Endothelial cell of umbilical vein (primary cell): ENCODE measurements around the gene KLHDC4. TPM values are rescaled to one million over a fixed set of nuclear protein-coding genes. Genes with fewer than 3 reads are reported as not detected.

Source experiments
- BruUV-seq: library from RNA; stranded (reverse); fragments of 400-500 nt; replicated peaks from 2 replicates; lab custom pipeline; 2021; lab: Mats Ljungman, UMichigan
- CTCF ChIA-PET: fragments of 300-600, 350-600 bp; sonication (Branson Sonifier 250); formaldehyde crosslinking; loops from one replicate; lab custom pipeline; 2021; ENCODE audit warnings: antibody characterized with exemption, inconsistent platforms; lab: Charles Lee
- POLR2A ChIA-PET: fragments of 300-600, 350-600 bp; sonication (Branson Sonifier 250); formaldehyde crosslinking; loops from one replicate; lab custom pipeline; 2021; ENCODE audit warnings: antibody characterized with exemption, inconsistent platforms; lab: Charles Lee
- DNase-seq: peaks from one replicate; pipeline ENCODE4 v3.0.0-alpha.2; 2011; ENCODE audit warnings: low read depth, low spot score
- FAIRE-seq: peaks from 2 replicates; lab custom pipeline; 2011; peaks lifted over from hg19 to GRCh38; lab: Jason Lieb, UNC
- H2AFZ ChIP-seq: 2 replicates; pipeline ENCODE4 v1.6.0; 2012; ENCODE audit warnings: low read depth, low read length, control low read depth, inconsistent platforms
- H3K27ac ChIP-seq: 2 replicates; pipeline ENCODE4 v1.5.1; 2011; ENCODE audit warnings: low read depth, mild to moderate bottlenecking, control low read depth, low read length, moderate library complexity; ENCODE audit not compliant: insufficient read depth
- H3K27me3 ChIP-seq, 2 experiments: 2 replicates each; pipeline versions ENCODE4 v1.6.0 to v1.6.1; 2011; ENCODE audit warnings: low read length in 2 of 2, mixed read lengths in 1 of 2; ENCODE audit not compliant: control insufficient read depth in 2 of 2, insufficient read depth in 2 of 2
- H3K36me3 ChIP-seq, 2 experiments: 2 replicates in 1 of 2; 3 replicates in 1 of 2; pipeline ENCODE4 v1.5.1; 2011; ENCODE audit warnings: low read length in 2 of 2, mild to moderate bottlenecking in 1 of 2, moderate library complexity in 1 of 2; ENCODE audit not compliant: control insufficient read depth in 2 of 2, insufficient read depth in 2 of 2; ENCODE audit errors: extremely low read depth in 1 of 2
- H3K4me1 ChIP-seq: 3 replicates; pipeline ENCODE4 v1.5.1; 2011; ENCODE audit warnings: mild to moderate bottlenecking, low read length; ENCODE audit not compliant: control insufficient read depth, insufficient read depth; ENCODE audit errors: extremely low read depth
- H3K4me2 ChIP-seq: 2 replicates; pipeline ENCODE4 v1.6.1; 2011; ENCODE audit warnings: low read length, control low read depth, mixed read lengths; ENCODE audit not compliant: insufficient read depth
- H3K4me3 ChIP-seq, 3 experiments: fragments of 200-600 bp in 1 of 3; sonication (generic), shearing (Covaris generic) in 1 of 3; replicated peaks in 1 of 3; 2 replicates each; pipeline ENCODE4 v1.5.1; 2011 to 2016; ENCODE audit warnings: control low read depth in 3 of 3, low read length in 3 of 3, mild to moderate bottlenecking in 2 of 3, inconsistent platforms in 1 of 3, low read depth in 1 of 3, moderate library complexity in 1 of 3; ENCODE audit not compliant: insufficient read depth in 1 of 3
- H3K79me2 ChIP-seq: 2 replicates; pipeline ENCODE4 v1.6.0; 2012; ENCODE audit warnings: low read length, inconsistent platforms; ENCODE audit not compliant: control insufficient read depth, insufficient read depth
- H3K9ac ChIP-seq: replicated peaks from 2 replicates; pipeline ENCODE3; 2011; ENCODE audit warnings: low read length, control low read depth; ENCODE audit not compliant: insufficient read depth; ENCODE audit errors: extremely low read depth
- H3K9me1 ChIP-seq: replicated peaks from 3 replicates; pipeline ENCODE4 v1.6.0; 2011; ENCODE audit warnings: mild to moderate bottlenecking, low read length; ENCODE audit not compliant: control insufficient read depth, insufficient read depth; ENCODE audit errors: extremely low read depth
- H3K9me3 ChIP-seq: replicated peaks from 2 replicates; pipeline ENCODE4 v1.5.1; 2012; ENCODE audit warnings: low read length, inconsistent platforms; ENCODE audit not compliant: control insufficient read depth, insufficient read depth
- H4K20me1 ChIP-seq: replicated peaks from 2 replicates; pipeline ENCODE3; 2011; ENCODE audit warnings: mild to moderate bottlenecking, low read length; ENCODE audit not compliant: control insufficient read depth, insufficient read depth; ENCODE audit errors: extremely low read depth
- CTCF ChIP-seq, 2 donors: IDR thresholded peaks; 1 replicate in 1 of 2; 2 replicates in 1 of 2; pipeline ENCODE4 v1.5.1; 2011; ENCODE audit warnings: low read length in 2 of 2, mild to moderate bottlenecking in 2 of 2, moderate library complexity in 2 of 2, control low read depth in 1 of 2, inconsistent platforms in 1 of 2, low read depth in 1 of 2; ENCODE audit not compliant: insufficient read depth in 1 of 2; ENCODE audit errors: extremely low read depth in 1 of 2
- EZH2 ChIP-seq: IDR thresholded peaks from 2 replicates; pipeline ENCODE4 v1.6.1; 2012; ENCODE audit warnings: borderline replicate concordance, low read depth, mild to moderate bottlenecking, moderate library complexity, low read length, inconsistent platforms; ENCODE audit not compliant: severe bottlenecking
- FOS ChIP-seq: IDR thresholded peaks from 2 replicates; pipeline ENCODE4 v1.6.1; 2011; ENCODE audit warnings: mild to moderate bottlenecking, low read length, moderate library complexity, borderline replicate concordance; ENCODE audit not compliant: insufficient read depth
- GATA2 ChIP-seq: IDR thresholded peaks from 2 replicates; pipeline ENCODE4 v1.7.0; 2011; ENCODE audit warnings: low read depth, mild to moderate bottlenecking, moderate library complexity, mixed read lengths, low read length; ENCODE audit not compliant: insufficient read length, insufficient read depth
- JUN ChIP-seq: IDR thresholded peaks from 2 replicates; pipeline ENCODE4 v1.6.1; 2011; ENCODE audit warnings: borderline replicate concordance, low read depth; ENCODE audit not compliant: insufficient read length, insufficient read depth
- MYC ChIP-seq: IDR thresholded peaks from one replicate; pipeline ENCODE4 v1.6.1; 2011; ENCODE audit warnings: mild to moderate bottlenecking, low read depth, low read length
- POLR2A ChIP-seq: IDR thresholded peaks from 2 replicates; pipeline ENCODE4 v1.6.1; 2012; ENCODE audit warnings: low read depth, mild to moderate bottlenecking, control low read depth, low read length
- POLR2AphosphoS5 ChIP-seq: IDR thresholded peaks from 2 replicates; pipeline ENCODE4 v1.6.1; 2012; ENCODE audit warnings: low read depth, mild to moderate bottlenecking, control low read depth, low read length, moderate library complexity; ENCODE audit not compliant: insufficient read depth
- dilution Hi-C: fragments of 300-500 bp; cut with MboI; formaldehyde crosslinking; loops from one replicate; pipeline ENCODE4 v1.15.0; 2019; ENCODE audit warnings: low sequenced_read_pairs; ENCODE audit not compliant: extremely low pct_ligation_motif_present
- intact Hi-C: fragments of 100-400 bp; cut with micrococcal nuclease; formaldehyde crosslinking; loops from one replicate; pipeline ENCODE4 v1.10.0; 2022
- polyA plus RNA-seq, 4 experiments: library from polyadenylated mRNA; depleted of rRNA in 3 of 4; stranded (reverse) in 3 of 4; unstranded in 1 of 4; fragments of >200 nt; gene quantifications; 2 replicates each; pipeline versions ENCODE4 v1.2.1 to v1.2.3, GENCODE V29; 2011 to 2012; ENCODE audit warnings: missing spikeins in 1 of 4
- total RNA-seq: library from RNA; stranded (reverse); gene quantifications from 2 replicates; pipeline ENCODE4 v1.2.3, GENCODE V29; 2021
- TF ChIP-seq, protein P1 (sequence below): IDR thresholded peaks from 2 replicates; pipeline ENCODE4 v1.6.1; 2011; ENCODE audit not compliant: insufficient read depth, insufficient read length

KLHDC4 gene
- total and polyA plus RNA-seq, 2 donors (not counting 3 experiments of a cell fraction or from before 2014, with no cell fraction given): 24.7 to 46.2 TPM

DNA sequence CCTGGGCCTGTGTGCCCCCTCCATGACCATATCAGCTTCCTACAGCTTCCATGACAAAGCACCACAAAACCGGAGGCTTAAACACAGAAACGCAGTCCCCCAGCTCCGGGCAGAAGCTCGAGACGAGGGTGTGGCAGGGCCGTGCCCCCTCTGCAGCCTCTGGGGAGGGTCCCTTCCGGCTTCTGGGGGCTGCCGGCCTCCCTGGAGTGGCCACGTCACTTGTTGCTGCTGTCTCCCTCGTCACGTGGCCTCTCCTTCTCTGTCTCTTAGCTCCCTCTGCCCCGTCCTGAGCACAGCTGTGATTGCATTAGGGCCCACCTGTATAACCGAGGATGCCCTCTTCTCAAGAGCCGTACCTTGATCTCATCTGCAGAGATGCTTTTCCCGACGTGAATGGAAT lies 98.9 kb downstream of the KLHDC4 start:
- no peaks in the 10 kb centered on the region for H3K79me2 ChIP-seq
- no TSS peak for BruUV-seq
- intact Hi-C loops (no loop called here), dilution Hi-C loops (no loop called here)
- ChIA-PET CTCF (interaction anchor here (1.1 to 1.2 kb wide), 2 partner anchors 15 to 17 kb away, joined by 3 read pairs; no protein-coding TSS in a partner anchor), POLR2A (no interaction called here)
- H2AFZ ChIP-seq: no peak overlapping the region
- no peaks in the 10 kb centered on the region for H3K27me3 ChIP-seq
- H3K27ac ChIP-seq: no peak overlapping the region
- no peak for DNase-seq
- no peak overlapping the region for H3K9ac ChIP-seq
- no peaks in the 10 kb centered on the region for H3K4me1 ChIP-seq
- FAIRE-seq: no peak
- no peaks in the 10 kb centered on the region for H4K20me1 ChIP-seq
- TF ChIP-seq JUN (no peak), POLR2A (no peak), POLR2AphosphoS5 (no peak), GATA2 (no peak), MYC (no peak), EZH2 (no peak), FOS (no peak), CTCF (IDR thresholded peaks at IDR 0.05; ENCODE audit: extremely low read depth in 1 of 2, insufficient read depth in 1 of 2, low read depth in 1 of 2, low read length in 2 of 2) (no peak)
- TF ChIP-seq, protein P1, sequence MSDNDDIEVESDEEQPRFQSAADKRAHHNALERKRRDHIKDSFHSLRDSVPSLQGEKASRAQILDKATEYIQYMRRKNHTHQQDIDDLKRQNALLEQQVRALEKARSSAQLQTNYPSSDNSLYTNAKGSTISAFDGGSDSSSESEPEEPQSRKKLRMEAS: no peak
- no peak overlapping the region for H3K4me2 ChIP-seq
- no peaks in the 10 kb centered on the region for H3K9me3 ChIP-seq
- no peak overlapping the region for H3K4me3 ChIP-seq
- no peaks in the 10 kb centered on the region for H3K9me1 ChIP-seq
- H3K36me3 ChIP-seq: no peaks in the 10 kb centered on the region
